Stomach (tissue), 9 donors: ENCODE data around the gene SMAP1. TPM values are rescaled to one million over a fixed set of nuclear protein-coding genes. Genes with fewer than 3 reads are reported as not detected.
"Not testable (repeated sequence)": the region's sequence is repeated elsewhere in the genome, so short reads cannot be mapped to it uniquely, and the experiment has no call there.

Experiments used
- DNase-seq, 2 donors: peaks; one replicate each; pipeline versions ENCODE4 v3.0.0 to v3.0.0-alpha.2; 2013 to 2019
- H3K27ac ChIP-seq, 5 donors: fragments of 200-600 bp in 4 of 5; sonication (generic) in 4 of 5; one replicate each; pipeline ENCODE4 v1.5.1; 2013 to 2019; ENCODE audit warnings: mild to moderate bottlenecking in 1 of 5, moderate library complexity in 1 of 5
- H3K27me3 ChIP-seq, 3 donors: fragments of 200-600 bp; sonication (generic); one replicate each; pipeline ENCODE4 v1.5.1; 2017 to 2019; ENCODE audit warnings: mixed run types in 1 of 3
- H3K36me3 ChIP-seq, 4 donors: fragments of 200-600 bp; sonication (generic); 1 replicate in 3 of 4; 2 replicates in 1 of 4; pipeline ENCODE4 v1.5.1; 2016 to 2019
- H3K4me1 ChIP-seq, 4 donors: fragments of 200-600 bp; sonication (generic); one replicate each; pipeline ENCODE4 v1.5.1; 2016 to 2019
- H3K4me3 ChIP-seq, 4 donors: fragments of 200-600 bp; sonication (generic) in 3 of 4; one replicate each; pipeline ENCODE4 v1.5.1; 2016 to 2019; ENCODE audit warnings: mild to moderate bottlenecking in 1 of 4
- H3K9me3 ChIP-seq, 4 donors: fragments of 200-600 bp; sonication (generic); one replicate each; pipeline ENCODE4 v1.5.1; 2016 to 2019
- EP300 ChIP-seq: sonication (generic); formaldehyde crosslinking; IDR thresholded peaks from one replicate; pipeline ENCODE4 v1.6.1; 2017; ENCODE audit warnings: antibody characterized with exemption
- POLR2A ChIP-seq, 4 donors: fragments of 450-650 bp; IDR thresholded peaks; one replicate each; pipeline ENCODE4 v1.6.1; 2016; ENCODE audit warnings: antibody characterized with exemption in 4 of 4, control low read depth in 2 of 4, mild to moderate bottlenecking in 1 of 4, moderate library complexity in 1 of 4
- POLR2AphosphoS5 ChIP-seq, 3 donors: sonication (generic); formaldehyde crosslinking; IDR thresholded peaks; one replicate each; pipeline ENCODE4 v1.6.1; 2016; ENCODE audit warnings: antibody characterized with exemption in 3 of 3
- WGBS, 5 donors: extraction: QIAGEN DNeasy Blood & Tissue Kit in 3 of 5; methylation state at CpG; one replicate each; pipeline versions ENCODE4 v1.1.5 to v1.1.7; 2013 to 2018; 5-methylcytosine and 5-hydroxymethylcytosine counted together
- intact Hi-C: fragments of 100-400 bp; cut with DNase I; formaldehyde crosslinking; loops from one replicate; pipeline ENCODE4 v1.15.1; 2023; ENCODE audit warnings: low total_unique reads
- polyA plus RNA-seq, 3 donors: library from polyadenylated mRNA; stranded (reverse); fragments of 200-250 nt; gene quantifications; one replicate each; pipeline ENCODE4 v1.2.3, GENCODE V29; 2013
- total RNA-seq, 5 donors: library from RNA; depleted of rRNA; stranded (reverse); fragments of >200 nt; gene quantifications; one replicate each; pipeline versions ENCODE4 v1.1.0 to v1.2.3, GENCODE V29; 2014 to 2016
- TF ChIP-seq, protein P1 (sequence below), 7 experiments: fragments of 450-650 bp in 4 of 7; fragments of 200-600 bp in 3 of 7; sonication (generic) in 3 of 7; IDR thresholded peaks; one replicate each; pipeline ENCODE4 v1.5.1; 2016 to 2019; ENCODE audit warnings: antibody characterized with exemption in 7 of 7, control low read depth in 2 of 7, mild to moderate bottlenecking in 1 of 7
- donor health status: healthy with polysubstance abuse.
- donor health status: Bipolar disorder and iron deficiency.
- donor health status: healthy.

SMAP1 gene
- total and polyA plus RNA-seq, 8 donors, result 13.4 to 65.3 (median 25.4) TPM

GRCh38 chr6:70734979-70735378 lies 67.3 kb downstream of the SMAP1 start:
- DNase-seq, result no peak
- peaks cover 6 to 31% (median 17%) of the 10 kb centered on the region in 4 donors for H3K36me3 ChIP-seq
- no peak overlapping the region for H3K27ac ChIP-seq
- TF ChIP-seq, protein P1, sequence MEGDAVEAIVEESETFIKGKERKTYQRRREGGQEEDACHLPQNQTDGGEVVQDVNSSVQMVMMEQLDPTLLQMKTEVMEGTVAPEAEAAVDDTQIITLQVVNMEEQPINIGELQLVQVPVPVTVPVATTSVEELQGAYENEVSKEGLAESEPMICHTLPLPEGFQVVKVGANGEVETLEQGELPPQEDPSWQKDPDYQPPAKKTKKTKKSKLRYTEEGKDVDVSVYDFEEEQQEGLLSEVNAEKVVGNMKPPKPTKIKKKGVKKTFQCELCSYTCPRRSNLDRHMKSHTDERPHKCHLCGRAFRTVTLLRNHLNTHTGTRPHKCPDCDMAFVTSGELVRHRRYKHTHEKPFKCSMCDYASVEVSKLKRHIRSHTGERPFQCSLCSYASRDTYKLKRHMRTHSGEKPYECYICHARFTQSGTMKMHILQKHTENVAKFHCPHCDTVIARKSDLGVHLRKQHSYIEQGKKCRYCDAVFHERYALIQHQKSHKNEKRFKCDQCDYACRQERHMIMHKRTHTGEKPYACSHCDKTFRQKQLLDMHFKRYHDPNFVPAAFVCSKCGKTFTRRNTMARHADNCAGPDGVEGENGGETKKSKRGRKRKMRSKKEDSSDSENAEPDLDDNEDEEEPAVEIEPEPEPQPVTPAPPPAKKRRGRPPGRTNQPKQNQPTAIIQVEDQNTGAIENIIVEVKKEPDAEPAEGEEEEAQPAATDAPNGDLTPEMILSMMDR (IDR thresholded peaks at IDR 0.05), result no peak
- TF ChIP-seq POLR2AphosphoS5 (IDR thresholded peaks at IDR 0.05), result no peak
- TF ChIP-seq EP300, result no peak
- TF ChIP-seq POLR2A (IDR thresholded peaks at IDR 0.05), result no peak
- H3K4me3 ChIP-seq, result no peak overlapping the region
- H3K4me1 ChIP-seq, result peaks cover 0 to 13% (median 5%) of the 10 kb centered on the region in 4 donors
- H3K9me3 ChIP-seq, result no peaks in the 10 kb centered on the region
- 46 to 79% (median 62%) methylated on average over 1 of the region's 1 CpG for WGBS, 5 donors
- intact Hi-C loops, result no loop called here
- no peaks in the 10 kb centered on the region for H3K27me3 ChIP-seq

GRCh38 chr6:70735513-70735912 lies 67.8 kb downstream of the SMAP1 start:
- intact Hi-C loops, result no loop called here
- Histone ChIP-seq H3K27me3 (no peaks in the 10 kb centered on the region), H3K4me1 (peaks cover 0 to 8% (median 2%) of the 10 kb centered on the region in 4 donors), H3K36me3 (peaks cover 6 to 34% (median 17%) of the 10 kb centered on the region in 4 donors), H3K9me3 (no peaks in the 10 kb centered on the region), H3K27ac (no peak overlapping the region), H3K4me3 (no peak overlapping the region)
- no peak for TF ChIP-seq POLR2AphosphoS5 (IDR thresholded peaks at IDR 0.05)
- no peak for TF ChIP-seq POLR2A (IDR thresholded peaks at IDR 0.05)
- TF ChIP-seq, protein P1 (IDR thresholded peaks at IDR 0.05), result no peak
- DNase-seq, result no peak
- WGBS, 5 donors, result 93 to 98% (median 96%) methylated on average over 6 of the region's 6 CpGs

DNA sequence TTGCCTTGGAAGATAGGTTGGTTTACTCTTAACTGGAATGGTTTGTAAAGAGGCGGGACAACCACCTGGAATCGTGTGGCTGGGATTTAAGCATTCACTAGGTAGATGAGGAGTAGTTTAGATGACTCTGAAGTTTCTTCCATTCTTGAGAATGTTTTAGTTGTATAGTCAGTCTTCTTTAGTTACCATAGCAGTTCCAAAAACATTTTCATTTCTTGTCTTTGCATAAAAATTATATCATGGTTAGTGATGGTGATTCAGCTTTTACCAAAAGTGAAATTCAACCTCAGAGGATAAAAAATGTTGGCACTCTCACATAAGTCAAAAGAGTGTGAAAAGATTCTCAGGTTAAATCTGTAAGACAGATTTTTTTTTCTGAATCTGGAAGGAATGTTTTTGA lies 70.3 kb downstream of the SMAP1 start:
- Histone ChIP-seq H3K27me3 (no peaks in the 10 kb centered on the region), H3K27ac (no peak overlapping the region), H3K36me3 (peaks cover 13 to 42% (median 35%) of the 10 kb centered on the region in 4 donors), H3K4me1 (peaks cover 0 to 4% (median 0%) of the 10 kb centered on the region in 4 donors), H3K4me3 (no peak overlapping the region), H3K9me3 (peaks cover 0 to 9% (median 0%) of the 10 kb centered on the region in 4 donors)
- TF ChIP-seq POLR2A (IDR thresholded peaks at IDR 0.05) (no peak), EP300 (no peak), POLR2AphosphoS5 (IDR thresholded peaks at IDR 0.05) (no peak)
- TF ChIP-seq, protein P1 (IDR thresholded peaks at IDR 0.05), result no peak
- WGBS, 5 donors, result 83 to 96% (median 93%) methylated on average over 2 of the region's 2 CpGs
- intact Hi-C loops, result no loop called here
- no peak for DNase-seq

- 97 to 100% (median 98%) methylated on average over 2 of the region's 2 CpGs for WGBS, 5 donors
- no peak for DNase-seq
- Histone ChIP-seq H3K4me3 (no peak overlapping the region), H3K9me3 (peaks cover 0 to 9% (median 0%) of the 10 kb centered on the region in 4 donors), H3K36me3 (peaks cover 7 to 31% (median 24%) of the 10 kb centered on the region in 4 donors), H3K27me3 (no peaks in the 10 kb centered on the region), H3K4me1 (peaks cover 0 to 4% (median 0%) of the 10 kb centered on the region in 4 donors), H3K27ac (no peak overlapping the region)
- intact Hi-C loops, result no loop called here
- TF ChIP-seq POLR2AphosphoS5 (IDR thresholded peaks at IDR 0.05) (no peak), EP300 (no peak), POLR2A (IDR thresholded peaks at IDR 0.05) (no peak)
- TF ChIP-seq, protein P1 (IDR thresholded peaks at IDR 0.05), result no peak
Observed at GRCh38 chr6:70739534-70739933, 71.9 kb downstream of the SMAP1 start.

DNA sequence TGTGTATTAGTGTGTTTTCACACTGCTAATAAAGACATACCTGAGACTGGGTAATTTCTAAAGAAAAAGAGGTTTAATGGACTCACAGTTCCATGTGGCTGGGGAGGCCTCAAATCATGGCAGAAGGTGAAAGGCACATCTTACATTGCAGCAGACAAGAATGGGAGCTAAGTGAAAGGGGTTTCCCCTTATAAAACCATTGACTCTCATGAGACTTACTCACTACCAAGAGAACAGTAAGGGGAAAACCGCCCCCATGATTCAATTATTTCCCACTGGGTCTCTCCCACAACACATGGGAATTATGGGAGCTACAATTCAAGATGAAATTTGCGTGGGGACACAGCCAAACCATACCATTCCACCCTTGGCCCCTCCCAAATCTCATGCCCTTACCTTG lies 73.1 kb downstream of the SMAP1 start:
- H3K27ac ChIP-seq, H3K4me1 ChIP-seq, DNase-seq, H3K27me3 ChIP-seq, H3K9me3 ChIP-seq, intact Hi-C loops, H3K4me3 ChIP-seq: not testable (repeated sequence)
- 83 to 97% (median 96%) methylated on average over 2 of the region's 2 CpGs for WGBS, 5 donors
- peaks cover 7 to 21% (median 16%) of the 10 kb centered on the region in 4 donors for H3K36me3 ChIP-seq

DNA sequence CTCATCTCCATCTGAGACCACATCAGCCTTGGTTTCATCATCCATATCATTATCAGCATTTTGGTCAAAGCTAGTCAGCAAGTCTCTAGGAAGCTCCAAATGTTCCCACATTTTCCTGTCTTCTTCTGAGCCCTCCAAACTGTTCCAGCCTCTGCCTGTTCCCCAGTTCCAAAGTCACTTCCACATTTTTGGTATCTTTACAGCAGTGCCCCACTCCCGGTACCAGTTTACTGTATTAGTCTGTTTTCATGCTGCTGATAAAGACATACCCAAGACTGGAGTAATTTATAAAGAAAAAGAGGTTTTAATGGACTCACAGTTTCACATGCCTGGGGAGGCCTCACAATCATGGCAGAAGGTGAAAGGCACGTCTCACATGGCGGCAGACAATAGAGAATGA lies 74.8 kb downstream of the SMAP1 start:
- H3K27ac ChIP-seq, DNase-seq, H3K27me3 ChIP-seq, intact Hi-C loops, H3K4me1 ChIP-seq, H3K4me3 ChIP-seq, H3K9me3 ChIP-seq: not testable (repeated sequence)
- H3K36me3 ChIP-seq, result peaks cover 7 to 21% (median 14%) of the 10 kb centered on the region in 4 donors
- 95 to 97% (median 96%) methylated on average over 3 of the region's 3 CpGs for WGBS, 5 donors
